ENCODE results near the gene CNPY1.
"Not testable (repeated sequence)": the region's sequence is repeated elsewhere in the genome, so short reads cannot be mapped to it uniquely, and the experiment has no call there.

Gene CNPY1

GRCh38 chr7:155531681-155532080 is 14.7 kb downstream of the CNPY1 start:
- FAIRE-seq, result no peak

DNA sequence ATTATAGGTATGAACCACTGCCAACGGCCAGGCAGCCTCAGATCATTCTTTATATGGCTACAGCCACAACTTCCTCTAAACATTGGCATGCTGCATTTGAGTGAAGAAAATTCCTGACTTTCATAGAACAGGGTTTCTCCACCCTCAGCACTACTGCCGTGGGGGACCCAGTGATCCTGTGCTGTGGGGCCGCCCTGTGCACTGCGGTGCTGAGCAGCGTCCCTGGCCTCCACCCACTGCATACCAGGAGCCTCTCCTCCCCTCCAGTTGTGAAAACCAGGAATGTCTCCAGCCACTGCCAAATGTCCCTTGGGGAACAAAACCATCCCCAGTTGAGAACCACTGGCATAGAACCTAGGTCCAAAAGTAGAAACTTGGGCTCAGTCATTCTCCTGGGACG is 15.8 kb downstream of the CNPY1 start:
- no peak for FAIRE-seq

GRCh38 chr7:155529845-155530244 is 16.5 kb downstream of the CNPY1 start:
- no peak for FAIRE-seq

DNA sequence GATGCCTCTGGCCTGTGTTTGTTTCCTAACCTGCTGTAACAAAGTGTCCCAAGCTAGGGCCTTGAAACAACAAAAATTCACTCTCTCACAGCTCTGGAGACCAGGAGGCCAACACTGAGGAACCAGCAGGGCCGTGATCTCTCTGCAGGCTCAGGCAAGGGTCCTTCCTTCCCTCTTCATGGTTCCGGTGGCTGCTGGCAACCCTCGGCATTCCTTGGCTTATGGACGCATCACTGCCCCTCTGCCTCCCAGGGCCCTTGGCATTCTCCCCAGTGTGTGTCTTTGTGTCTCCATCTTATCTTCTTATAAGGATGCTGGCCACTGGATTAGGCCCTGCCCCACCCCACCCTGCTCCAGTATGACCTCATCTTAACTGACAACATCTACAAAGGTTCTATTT is 17.0 kb downstream of the CNPY1 start:
- no peak for FAIRE-seq

DNA sequence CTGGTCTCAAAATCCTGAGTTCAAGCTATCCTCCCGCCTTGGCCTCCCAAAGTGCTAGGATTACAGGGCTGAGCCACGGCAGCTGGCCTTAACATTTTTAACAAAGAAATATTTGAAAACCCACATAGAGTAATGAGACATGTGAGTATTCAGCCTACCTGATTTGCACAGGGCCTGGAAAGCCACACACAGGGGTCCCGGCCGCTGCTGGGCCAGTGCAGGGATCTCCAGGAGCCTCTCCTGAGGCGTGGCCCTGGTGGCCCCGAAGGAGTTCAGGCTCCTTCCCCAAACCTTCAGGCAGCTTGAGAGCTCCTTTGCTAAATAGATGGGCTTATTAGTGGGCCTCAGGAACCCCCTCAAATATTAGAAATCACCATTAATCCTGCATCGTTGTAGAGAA is 18.7 kb downstream of the CNPY1 start:
- FAIRE-seq, result no peak

DNA sequence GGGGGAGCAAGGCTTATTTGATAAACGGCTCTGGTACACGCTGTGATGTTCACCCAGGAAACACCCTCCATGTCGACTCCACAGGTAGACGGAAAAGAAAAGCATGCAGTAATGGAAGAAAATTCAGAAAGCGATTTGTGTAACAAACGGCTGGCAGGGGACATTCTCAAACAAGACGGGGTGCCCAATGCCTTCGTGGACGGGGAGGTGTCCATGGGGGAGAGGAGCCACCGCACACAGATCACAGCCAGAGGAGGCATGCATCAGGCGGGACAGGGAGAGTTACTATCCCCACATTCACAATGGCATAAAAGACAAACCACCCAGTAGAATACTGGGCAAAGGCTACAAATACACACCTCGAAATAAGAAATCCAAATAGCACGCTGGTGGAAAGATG is 20.1 kb downstream of the CNPY1 start:
- no peak for FAIRE-seq

GRCh38 chr7:155524018-155524556 is 22.3 kb downstream of the CNPY1 start:
- no peak for FAIRE-seq

DNA sequence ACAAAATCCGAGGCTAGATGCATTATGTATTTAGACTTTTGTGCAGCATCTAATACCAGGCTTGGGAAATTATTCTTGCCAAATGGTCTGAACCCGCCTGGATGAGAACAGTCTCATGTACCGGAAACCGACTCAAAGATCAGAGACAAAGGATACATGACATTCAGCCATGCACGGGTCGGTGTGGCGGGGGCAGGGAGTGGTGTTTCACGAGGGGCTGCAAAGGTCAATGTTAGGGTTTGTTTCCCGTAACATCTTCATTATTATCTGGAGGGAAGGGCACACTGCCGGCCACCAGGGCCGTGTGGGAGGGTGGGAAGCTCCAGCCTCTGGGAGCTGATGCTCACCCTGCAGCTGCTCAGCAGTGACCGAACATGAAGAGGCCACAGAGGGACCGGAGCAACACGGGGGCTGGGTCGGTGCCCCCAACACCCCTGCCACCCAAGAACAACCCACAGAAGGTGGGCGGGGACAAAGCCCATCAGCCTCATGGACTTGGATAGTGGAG is 23.1 kb downstream of the CNPY1 start:
- no peak for FAIRE-seq

- FAIRE-seq, result no peak
Measured at GRCh38 chr7:155521743-155522398, 24.5 kb downstream of the CNPY1 start.

GRCh38 chr7:155521007-155521742 is 25.2 kb downstream of the CNPY1 start:
- no peak for FAIRE-seq

DNA sequence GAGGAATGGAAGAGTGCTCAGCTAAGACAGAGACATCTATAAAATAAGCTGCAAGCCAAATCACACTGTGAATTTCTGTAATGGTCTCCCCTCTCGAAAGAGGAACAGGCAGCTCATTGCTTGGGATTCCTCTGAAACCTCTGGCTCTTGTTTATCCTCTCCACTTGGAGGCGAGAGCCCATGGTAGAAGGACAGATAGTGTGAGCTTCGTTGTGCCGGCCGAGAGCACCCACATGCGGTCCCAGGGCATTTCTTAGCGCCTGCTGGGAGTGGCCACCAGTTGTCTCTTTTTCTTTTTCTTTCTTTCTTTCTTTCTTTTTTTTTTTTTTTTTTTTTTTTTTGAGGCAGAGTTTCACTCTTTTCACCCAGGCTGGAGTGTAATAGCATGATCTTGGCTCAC is 26.2 kb downstream of the CNPY1 start:
- FAIRE-seq, result no peak

DNA sequence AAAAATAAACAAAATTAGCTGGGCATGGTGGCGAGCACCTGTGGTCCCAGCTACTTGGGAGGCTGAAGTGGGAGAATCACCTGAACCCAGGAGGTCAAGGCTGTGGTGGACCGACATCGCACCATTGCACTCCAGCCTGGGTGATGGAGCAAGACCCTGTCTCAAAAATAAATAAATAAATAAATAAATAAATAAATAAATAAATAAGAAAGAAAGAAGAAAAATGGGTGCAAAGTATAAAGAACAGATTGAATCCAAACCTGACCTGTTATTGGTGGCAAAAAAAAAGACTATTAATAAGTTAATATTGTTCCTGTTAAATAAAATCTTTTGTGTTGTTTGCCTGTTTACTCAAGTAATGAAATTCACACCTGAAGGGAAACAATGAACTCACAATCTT is 27.0 kb downstream of the CNPY1 start:
- not testable (repeated sequence) for FAIRE-seq

DNA sequence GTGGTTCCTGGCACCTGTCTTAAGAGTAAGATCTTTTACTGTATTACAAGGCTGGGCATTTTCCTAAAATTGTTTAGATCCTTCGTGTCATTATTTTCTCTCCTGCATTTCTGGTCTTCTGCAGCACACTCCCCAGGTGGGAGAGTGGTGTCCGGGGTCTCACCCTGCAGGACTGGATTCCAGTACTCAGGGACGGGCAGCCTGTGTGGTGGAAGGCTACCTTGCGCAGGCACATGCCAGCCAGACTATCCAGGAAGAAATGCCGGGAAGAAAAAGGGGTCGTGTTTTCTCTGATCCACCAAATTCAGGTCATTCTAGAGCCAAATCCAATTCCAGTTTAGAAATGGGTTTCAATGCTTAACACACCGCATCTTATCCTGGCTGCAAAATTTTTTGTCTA is 27.7 kb downstream of the CNPY1 start:
- FAIRE-seq, result no peak

GRCh38 chr7:155517969-155518368 is 28.4 kb downstream of the CNPY1 start:
- FAIRE-seq, result no peak

- no peak for FAIRE-seq
Measured at GRCh38 chr7:155517452-155517851, 28.9 kb downstream of the CNPY1 start.

- no peak for FAIRE-seq
Measured at GRCh38 chr7:155516466-155516865, 29.9 kb downstream of the CNPY1 start.

DNA sequence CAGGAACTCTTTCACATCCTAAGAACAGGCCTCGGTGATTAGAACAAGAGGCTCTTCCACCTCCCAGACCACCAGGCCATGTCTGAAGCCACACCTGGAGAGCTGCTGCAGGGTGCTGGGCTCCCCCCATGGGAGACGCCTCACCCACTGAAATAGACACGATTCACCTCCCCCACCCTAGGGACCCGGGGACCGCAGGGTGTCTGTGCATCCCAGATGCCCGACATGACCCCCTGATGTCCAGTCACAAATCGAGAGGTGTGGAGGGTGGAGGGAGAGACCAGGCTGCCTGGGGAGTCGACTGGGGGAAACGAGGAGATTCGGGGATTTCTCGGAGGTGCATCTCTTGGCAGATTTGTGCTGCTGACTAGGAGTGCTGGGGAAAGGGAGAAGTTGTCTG is 31.0 kb downstream of the CNPY1 start:
- no peak for FAIRE-seq

GRCh38 chr7:155514296-155514695 is 32.1 kb downstream of the CNPY1 start:
- FAIRE-seq, result no peak

GRCh38 chr7:155513543-155514285 is 32.6 kb downstream of the CNPY1 start:
- FAIRE-seq, result no peak

GRCh38 chr7:155512246-155512887 is 34.0 kb downstream of the CNPY1 start:
- no peak for FAIRE-seq

DNA sequence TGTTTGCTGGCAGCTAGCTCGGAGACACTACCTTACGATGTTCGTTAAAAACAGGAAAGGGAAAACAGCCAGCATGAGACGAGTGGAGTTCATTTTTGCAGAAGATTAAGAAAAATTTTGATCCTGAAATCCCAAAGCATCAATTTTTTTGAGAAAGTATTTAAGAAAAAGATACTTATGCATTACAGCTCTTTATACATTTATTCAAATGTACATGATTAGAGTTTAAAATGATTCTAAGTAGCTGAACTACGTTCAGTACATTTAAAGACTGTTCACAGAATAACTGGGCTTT is 34.7 kb downstream of the CNPY1 start:
- no peak for FAIRE-seq

DNA sequence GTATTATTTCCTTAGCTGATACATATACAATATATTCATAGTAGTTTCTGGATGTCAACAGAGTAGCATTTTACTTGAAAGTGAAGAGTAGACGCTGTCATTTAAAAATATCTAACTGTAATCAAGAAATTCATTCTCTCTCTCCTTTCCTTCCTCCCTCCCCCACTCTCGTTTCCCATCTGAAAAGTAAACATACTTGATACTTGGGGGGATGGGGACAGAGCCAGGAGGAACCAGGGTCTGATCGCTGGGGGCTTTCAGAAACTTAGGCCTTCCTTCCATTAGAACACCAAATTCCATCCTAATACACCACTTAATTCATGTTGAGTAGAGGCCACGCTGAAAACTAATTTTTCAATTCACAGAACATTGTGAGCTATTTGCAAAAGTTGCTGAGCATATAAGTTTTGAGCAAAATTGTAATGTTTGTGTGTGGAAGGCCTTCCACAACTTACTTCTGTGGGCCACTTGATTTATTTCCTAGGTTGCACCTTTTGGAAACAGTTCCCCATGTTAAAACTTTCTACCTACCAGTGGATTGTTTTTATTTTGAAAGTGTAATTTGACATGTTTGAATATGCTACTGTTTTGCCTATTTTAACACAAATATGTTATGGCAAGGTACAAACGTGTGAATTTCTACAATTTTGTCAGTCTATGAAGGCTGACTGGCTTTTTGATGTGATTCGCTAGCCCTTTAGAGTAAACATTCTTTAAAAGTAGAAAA is 35.2 kb downstream of the CNPY1 start:
- FAIRE-seq, result no peak
